B cell (primary cell): ENCODE measurements around the gene INPP5J.

Experiments
- CTCF ChIP-seq: fragments of 200-600 bp; IDR thresholded peaks from one replicate; pipeline ENCODE4 v1.8.0; 2022; ENCODE audit warnings: antibody characterized with exemption, mild to moderate bottlenecking
- EZH2 ChIP-seq: IDR thresholded peaks from 2 replicates; pipeline ENCODE4 v1.6.1; 2012; ENCODE audit warnings: borderline replicate concordance, low read depth, mild to moderate bottlenecking, moderate library complexity, low read length; ENCODE audit not compliant: insufficient read depth, poor library complexity, severe bottlenecking

- TF ChIP-seq CTCF (no peak), EZH2 (no peak)
These were observed 14.9 kb upstream of the INPP5J start for GRCh38 chr22:31107894-31108218.
